Calu3 (cell line): ENCODE results near the gene ATG7. TPM values are rescaled to one million over a fixed set of nuclear protein-coding genes. Genes with fewer than 3 reads are reported as not detected.

Experiments used
- BruUV-seq: library from RNA; stranded (reverse); fragments of 400-500 nt; replicated peaks from 2 replicates; lab custom pipeline; 2021; lab: Mats Ljungman, UMichigan
- CTCF ChIA-PET: fragments of 300-600 bp; sonication (Branson Sonifier 250); formaldehyde crosslinking; loops from one replicate; lab custom pipeline; 2022; ENCODE audit warnings: antibody characterized with exemption; lab: Charles Lee
- DNase-seq: peaks from one replicate; pipeline ENCODE4 v3.0.0; 2022
- H3K27ac Mint-ChIP-seq: one replicate; pipeline ENCODE4 v1.8.0; 2022; ENCODE audit warnings: mixed read lengths; ENCODE audit not compliant: unreplicated experiment
- H3K27me3 Mint-ChIP-seq: one replicate; pipeline ENCODE4 v1.8.0; 2022; ENCODE audit warnings: mixed read lengths; ENCODE audit not compliant: unreplicated experiment
- H3K36me3 Mint-ChIP-seq: one replicate; pipeline ENCODE4 v1.8.0; 2022; ENCODE audit warnings: mild to moderate bottlenecking, moderate library complexity, mixed read lengths; ENCODE audit not compliant: insufficient read depth, unreplicated experiment
- H3K4me1 Mint-ChIP-seq: one replicate; pipeline ENCODE4 v1.8.0; 2022; ENCODE audit warnings: mild to moderate bottlenecking, low read depth, mixed read lengths; ENCODE audit not compliant: unreplicated experiment
- H3K4me3 Mint-ChIP-seq: one replicate; pipeline ENCODE4 v1.8.0; 2022; ENCODE audit warnings: mild to moderate bottlenecking, low read depth, moderate library complexity, mixed read lengths; ENCODE audit not compliant: unreplicated experiment
- H3K9me3 Mint-ChIP-seq: one replicate; pipeline ENCODE4 v1.8.0; 2022; ENCODE audit warnings: low read depth, mixed read lengths; ENCODE audit not compliant: unreplicated experiment
- CTCF ChIP-seq: fragments of 200-600 bp; IDR thresholded peaks from one replicate; pipeline ENCODE4 v1.8.0; 2022; ENCODE audit warnings: antibody characterized with exemption; ENCODE audit not compliant: unreplicated experiment
- intact Hi-C: fragments of 100-400 bp; cut with micrococcal nuclease; formaldehyde crosslinking; loops from one replicate; pipeline ENCODE4 v1.10.0; 2022; ENCODE audit not compliant: unreplicated experiment
- total RNA-seq: library from RNA; stranded (reverse); gene quantifications from 2 replicates; pipeline ENCODE4 v1.2.3, GENCODE V29; 2022

Gene ATG7
- total RNA-seq, 1 experiment from 2014 or later: 37.3 TPM

- DNase-seq: no peak
- BruUV-seq: no TSS peak
Observed at GRCh38 chr3:11558002-11558401, 285.8 kb downstream of the ATG7 start.

GRCh38 chr3:11558411-11558903 is 286.3 kb downstream of the ATG7 start:
- no peak overlapping the region for H3K27ac Mint-ChIP-seq
- no peaks in the 10 kb centered on the region for H3K4me1 Mint-ChIP-seq
- DNase-seq: no peak
- no TSS peak for BruUV-seq
- TF ChIP-seq CTCF: no peak
- no peaks in the 10 kb centered on the region for H3K9me3 Mint-ChIP-seq
- no peaks in the 10 kb centered on the region for H3K27me3 Mint-ChIP-seq
- H3K4me3 Mint-ChIP-seq: no peak overlapping the region
- CTCF ChIA-PET: no interaction called here
- peaks cover 43% of the 10 kb centered on the region for H3K36me3 Mint-ChIP-seq
- intact Hi-C loops: no loop called here

More at GRCh38 chr3:11558002-11558401, 285.8 kb downstream of the ATG7 start:
- no peak overlapping the region for H3K27ac Mint-ChIP-seq
- CTCF ChIA-PET: no interaction called here
- no peak overlapping the region for H3K4me3 Mint-ChIP-seq
- H3K9me3 Mint-ChIP-seq: no peaks in the 10 kb centered on the region
- intact Hi-C loops: no loop called here
- peaks cover 44% of the 10 kb centered on the region for H3K36me3 Mint-ChIP-seq
- H3K4me1 Mint-ChIP-seq: no peaks in the 10 kb centered on the region
- no peak for TF ChIP-seq CTCF
- H3K27me3 Mint-ChIP-seq: no peaks in the 10 kb centered on the region

- no peak overlapping the region for H3K27ac Mint-ChIP-seq
Observed at GRCh38 chr3:11558918-11559815, 287.0 kb downstream of the ATG7 start.

More at GRCh38 chr3:11558918-11559815, 287.0 kb downstream of the ATG7 start:
- no TSS peak for BruUV-seq
- Mint-ChIP-seq H3K4me1 (no peaks in the 10 kb centered on the region), H3K27me3 (no peaks in the 10 kb centered on the region), H3K36me3 (peaks cover 49% of the 10 kb centered on the region), H3K4me3 (no peak overlapping the region), H3K9me3 (no peaks in the 10 kb centered on the region)
- no peak for DNase-seq
- CTCF ChIA-PET: no interaction called here
- intact Hi-C loops: no loop called here
- TF ChIP-seq CTCF: no peak
